ENCODE measurements around the gene ISCA2.
"Not testable (repeated sequence)": the region's sequence is repeated elsewhere in the genome, so short reads cannot be mapped to it uniquely, and the experiment has no call there.

The ISCA2 gene, protein sequence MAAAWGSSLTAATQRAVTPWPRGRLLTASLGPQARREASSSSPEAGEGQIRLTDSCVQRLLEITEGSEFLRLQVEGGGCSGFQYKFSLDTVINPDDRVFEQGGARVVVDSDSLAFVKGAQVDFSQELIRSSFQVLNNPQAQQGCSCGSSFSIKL

DNA sequence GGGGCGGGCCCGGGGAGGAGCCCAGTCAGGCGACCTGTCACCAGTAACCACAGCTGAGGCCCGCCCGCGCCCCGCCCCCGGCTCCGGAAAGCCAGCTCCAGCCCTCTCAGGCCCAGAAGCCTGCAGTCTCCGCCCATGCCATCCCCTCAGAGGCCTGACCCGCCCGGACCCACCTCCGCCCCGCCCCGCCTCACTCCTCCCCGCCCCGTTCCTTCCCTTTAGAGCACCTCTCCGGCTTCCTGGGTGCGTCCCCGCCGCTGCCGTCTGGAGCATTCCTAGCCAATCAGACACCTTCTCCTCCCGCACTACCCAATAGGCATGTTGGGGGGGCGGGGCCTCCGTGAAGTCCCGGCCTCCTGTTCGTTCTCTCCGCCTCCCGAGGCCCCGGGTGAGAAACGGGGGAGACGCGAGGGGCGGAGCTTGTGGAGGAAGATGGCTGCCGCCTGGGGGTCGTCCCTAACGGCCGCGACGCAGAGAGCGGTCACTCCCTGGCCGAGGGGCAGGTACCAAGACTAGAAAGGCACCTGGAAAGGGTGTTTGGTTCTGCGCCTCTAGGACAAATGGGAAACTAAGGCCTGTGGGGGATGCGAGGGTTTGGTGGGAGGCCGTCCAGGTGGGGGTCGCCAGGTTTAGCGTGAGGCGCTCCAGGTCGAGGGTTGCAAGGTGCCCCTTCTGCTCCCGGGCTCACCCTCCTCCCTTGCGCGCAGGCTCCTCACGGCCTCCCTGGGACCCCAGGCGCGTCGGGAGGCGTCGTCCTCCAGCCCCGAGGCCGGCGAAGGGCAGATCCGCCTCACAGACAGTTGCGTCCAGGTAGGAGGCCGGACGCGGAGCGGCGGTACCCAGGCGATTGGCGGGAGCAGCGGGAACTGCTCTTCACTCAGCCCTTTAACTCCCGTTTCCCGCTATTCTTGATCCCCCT is at the start of gene ISCA2:
ISCA2 (plus strand) TSS at position 423 of the 919 bp plus-strand sequence; CDS start at position 433, 10 bp downstream.
- peak; percentile 99 for DNase-seq (ENCODE audit: low read depth in 1 of 2, low spot score in 1 of 2)

DNA sequence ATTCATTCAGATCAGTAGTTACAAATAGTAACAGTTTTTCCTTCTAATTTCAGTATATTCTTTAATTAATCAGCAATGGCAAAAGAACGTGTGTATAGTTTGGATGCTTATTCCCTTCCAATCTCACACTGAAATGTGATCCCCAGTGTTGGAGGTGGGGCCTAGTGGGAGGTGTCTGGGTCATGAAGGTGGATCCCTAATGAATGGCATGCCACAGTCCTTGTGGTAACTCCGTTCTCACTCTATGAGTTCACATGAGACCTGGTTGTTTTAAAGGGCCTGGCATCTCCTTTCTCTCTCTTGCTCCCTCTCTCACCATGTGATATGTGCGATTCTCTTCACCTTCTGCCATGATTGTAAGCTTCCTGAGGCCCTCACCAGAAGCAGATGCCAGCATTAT is 48.7 kb upstream of the ISCA2 start:
- no peak for DNase-seq (ENCODE audit: low read depth in 1 of 2, low spot score in 1 of 2)

DNA sequence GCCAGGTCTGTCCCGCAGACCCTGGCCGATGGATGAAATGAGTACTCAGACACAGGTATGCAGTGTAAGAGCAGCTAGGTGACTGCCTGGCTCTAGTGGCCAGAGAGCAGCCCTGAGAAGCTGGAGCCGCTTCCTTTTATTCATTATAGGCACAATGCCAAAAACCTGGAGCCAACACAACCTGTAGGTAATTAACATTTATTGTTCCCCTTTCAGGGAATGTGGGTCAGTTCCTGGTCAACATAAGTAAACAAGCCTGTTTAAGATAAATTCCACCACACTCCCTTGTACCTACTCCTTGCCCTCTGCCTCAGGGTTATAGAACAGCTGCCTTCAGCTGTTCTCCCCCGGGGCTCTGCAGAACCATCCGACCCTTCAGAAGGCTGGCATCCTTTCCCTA is 39.2 kb upstream of the ISCA2 start:
- not testable (repeated sequence) for DNase-seq (ENCODE audit: low read depth in 1 of 2, low spot score in 1 of 2)

DNA sequence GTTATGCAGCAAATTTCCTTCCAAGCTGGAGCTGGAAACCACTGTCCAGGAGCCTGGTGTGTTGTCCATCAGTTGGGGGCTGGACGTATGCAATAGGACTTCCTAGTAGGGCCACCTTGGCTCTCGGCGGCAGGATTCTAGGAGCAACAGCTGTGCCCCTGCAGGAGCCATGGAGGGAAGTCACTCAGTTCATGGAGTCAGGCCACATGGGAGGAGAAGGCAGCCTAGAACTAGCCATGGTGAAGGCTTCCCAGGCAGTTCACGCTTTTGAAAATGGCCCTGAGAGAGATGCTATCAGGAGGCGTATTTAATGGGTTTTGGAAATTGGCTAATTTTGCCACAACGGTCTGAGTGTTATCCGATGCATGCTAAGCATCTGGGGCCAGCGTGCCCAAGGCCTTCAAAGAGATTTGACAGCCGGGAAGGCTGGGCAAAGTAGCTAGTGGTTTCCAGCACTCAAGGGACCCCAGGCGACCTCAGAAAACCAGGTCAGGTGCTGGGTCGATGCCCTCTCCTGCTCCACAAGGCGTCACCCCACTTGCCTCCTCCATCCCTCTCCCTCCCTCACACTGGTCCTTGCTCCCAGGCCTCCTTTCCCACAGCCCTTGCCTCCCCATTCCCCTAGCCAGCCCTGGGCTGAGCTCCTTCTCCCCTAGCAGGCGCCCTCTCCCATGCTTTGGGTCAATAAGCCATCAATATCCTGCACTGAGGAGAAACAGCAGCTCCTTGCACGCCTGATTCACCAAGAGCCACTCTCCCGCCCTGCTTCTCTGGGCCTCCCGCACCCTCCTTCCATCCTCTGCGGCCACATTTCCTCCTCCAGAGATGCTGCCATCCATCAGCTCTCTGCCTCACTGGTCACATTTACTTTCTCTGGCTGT is 36.6 kb upstream of the ISCA2 start:
- DNase-seq (ENCODE audit: low read depth in 1 of 2, low spot score in 1 of 2), result no peak

DNA sequence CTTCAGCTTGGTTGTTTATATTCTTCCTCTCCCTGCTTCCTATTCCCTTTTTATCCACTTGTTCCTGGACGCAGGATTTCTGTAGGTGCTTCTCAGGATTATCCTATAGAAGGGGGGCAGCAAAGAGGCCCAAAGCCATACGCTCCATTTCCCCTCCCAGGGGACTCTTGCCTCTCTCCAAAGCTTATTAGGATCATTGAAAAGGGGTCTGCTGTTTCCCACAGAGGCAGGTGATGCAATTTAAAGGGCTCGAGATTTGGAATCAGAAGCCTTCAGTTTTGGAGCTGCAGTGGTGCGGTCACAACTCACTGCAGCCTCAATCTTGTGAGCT is 36.0 kb upstream of the ISCA2 start:
- DNase-seq (ENCODE audit: low read depth in 1 of 2, low spot score in 1 of 2), result no peak

DNA sequence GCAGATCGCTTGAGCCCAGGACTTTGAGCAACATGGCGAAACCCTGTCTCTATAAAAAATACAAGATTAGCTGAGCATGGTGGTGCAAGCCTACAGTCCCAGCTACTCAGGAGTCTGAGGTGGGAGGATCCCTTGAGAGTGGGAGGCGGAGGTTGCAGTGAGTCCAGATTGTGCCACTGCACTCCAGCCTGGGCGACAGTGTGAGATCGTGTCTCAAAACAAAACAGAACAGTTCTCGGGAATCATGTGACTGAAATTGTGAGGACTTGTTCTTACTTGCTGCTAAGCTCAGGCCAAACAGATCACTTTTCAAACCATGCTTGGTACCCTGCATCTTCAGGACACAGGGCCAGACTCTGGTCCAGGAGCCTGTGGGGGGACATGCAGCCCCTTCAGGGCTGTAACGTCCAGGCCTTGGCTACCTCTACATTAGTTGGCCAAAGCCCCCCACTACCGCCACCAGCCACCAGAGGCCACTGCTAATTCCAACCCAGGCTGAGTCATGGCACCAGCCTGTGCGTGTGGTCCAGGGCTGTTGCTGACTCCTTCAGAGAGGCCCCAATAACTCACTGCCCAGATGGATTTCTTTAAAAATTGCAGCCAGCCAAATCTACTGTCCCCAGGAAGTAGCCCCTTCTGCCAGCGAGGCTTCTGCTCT is 34.1 kb upstream of the ISCA2 start:
- DNase-seq (ENCODE audit: low read depth in 1 of 2, low spot score in 1 of 2), result no peak

DNA sequence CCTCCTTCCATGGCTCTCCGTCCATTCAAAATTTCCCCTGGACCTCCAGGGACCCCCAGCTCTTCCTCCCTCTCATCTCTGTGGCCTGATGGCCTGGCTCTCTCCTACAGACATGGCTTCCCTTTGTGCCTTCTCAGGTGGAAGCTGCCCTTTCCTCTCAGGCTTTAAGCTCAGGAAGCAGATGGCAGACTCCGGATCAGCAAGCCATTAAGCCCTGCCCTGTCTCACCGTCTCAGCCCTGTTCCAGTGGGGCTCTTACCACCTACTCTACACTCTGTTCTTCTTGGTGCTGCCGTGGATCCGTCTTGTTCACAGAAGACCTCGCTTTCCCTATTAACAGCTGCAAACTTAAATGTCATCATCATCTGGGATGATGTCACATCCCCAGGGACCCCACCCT is 33.6 kb upstream of the ISCA2 start:
- DNase-seq (ENCODE audit: low read depth in 1 of 2, low spot score in 1 of 2), result no peak

DNA sequence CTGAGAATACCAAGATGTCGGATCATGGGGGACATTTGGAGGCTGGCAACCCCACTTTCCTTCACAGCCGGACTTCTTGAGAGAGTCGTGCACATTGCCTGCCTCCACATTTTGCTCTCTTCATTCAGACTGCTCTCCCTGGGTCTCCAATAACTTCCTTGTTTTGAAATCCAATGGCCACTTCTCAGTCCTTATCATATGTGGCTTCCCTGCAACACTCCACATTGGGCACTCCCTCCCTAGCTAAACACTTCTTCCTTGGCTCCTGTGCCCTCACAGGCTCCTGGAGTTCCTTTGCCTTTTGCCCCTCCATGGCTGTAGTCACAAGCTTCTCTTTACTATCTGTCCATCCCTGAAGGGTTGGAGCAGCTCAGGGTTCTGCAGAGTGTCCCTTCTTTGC is 30.6 kb upstream of the ISCA2 start:
- no peak for DNase-seq (ENCODE audit: low read depth in 1 of 2, low spot score in 1 of 2)

DNA sequence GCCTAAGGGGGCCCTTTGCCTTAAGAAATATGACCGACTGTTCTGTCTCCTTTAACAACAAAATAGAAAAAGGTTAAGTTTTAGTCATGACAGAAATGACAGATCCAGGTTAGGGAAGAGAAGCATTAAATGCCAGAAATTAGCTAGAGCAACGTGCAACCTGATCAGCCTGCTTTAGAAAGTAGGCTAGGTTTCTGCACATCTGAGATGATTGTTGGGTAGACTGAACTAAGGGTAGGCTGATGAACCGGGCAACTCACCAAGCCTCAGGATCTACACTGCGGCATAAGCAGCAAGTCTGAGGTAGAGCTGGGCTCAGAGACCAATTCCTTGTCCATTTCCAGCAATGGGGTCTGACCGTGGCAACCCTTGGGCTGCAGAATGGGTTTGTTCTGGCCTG is 29.9 kb upstream of the ISCA2 start:
- no peak for DNase-seq (ENCODE audit: low read depth in 1 of 2, low spot score in 1 of 2)

DNA sequence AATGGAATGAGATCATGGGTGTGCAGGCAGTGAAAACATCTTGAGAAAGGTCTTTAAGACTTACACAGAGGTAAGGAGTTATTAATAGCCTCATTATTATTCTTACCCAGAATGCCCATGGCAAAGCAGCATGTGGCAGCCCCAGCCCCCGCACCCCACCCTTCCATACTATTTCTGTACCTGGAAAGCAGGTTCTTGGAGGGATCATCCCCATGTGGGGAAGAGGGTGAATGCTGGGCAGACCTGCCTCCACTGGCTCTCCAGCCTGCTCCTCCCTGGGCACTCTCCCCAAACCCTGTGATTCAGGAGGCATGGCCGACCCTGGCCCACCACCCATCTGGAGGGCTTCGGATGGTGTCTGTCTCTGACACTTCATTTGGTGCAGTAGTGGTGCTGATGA is 28.8 kb upstream of the ISCA2 start:
- no peak for DNase-seq (ENCODE audit: low read depth in 1 of 2, low spot score in 1 of 2)

DNA sequence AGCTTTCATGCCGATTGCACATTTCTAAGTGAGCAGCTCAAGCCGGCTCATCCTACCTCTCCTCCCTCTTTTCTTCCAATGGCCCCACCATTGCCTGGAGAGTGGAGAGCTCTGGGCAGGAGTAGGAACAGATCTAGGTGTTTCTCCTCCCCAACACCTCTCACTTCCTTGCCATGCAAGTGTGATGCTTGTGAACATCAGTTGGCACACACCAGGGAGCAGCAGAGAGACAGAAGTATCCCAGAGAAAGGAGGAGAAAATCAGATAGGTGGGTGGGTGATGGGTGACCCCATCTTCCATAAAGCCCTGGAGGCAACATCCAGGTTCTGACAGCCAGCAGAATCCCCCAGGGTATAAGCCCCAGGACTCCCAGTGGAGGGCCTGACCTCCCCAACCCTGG is 28.2 kb upstream of the ISCA2 start:
- DNase-seq (ENCODE audit: low read depth in 1 of 2, low spot score in 1 of 2), result no peak

DNA sequence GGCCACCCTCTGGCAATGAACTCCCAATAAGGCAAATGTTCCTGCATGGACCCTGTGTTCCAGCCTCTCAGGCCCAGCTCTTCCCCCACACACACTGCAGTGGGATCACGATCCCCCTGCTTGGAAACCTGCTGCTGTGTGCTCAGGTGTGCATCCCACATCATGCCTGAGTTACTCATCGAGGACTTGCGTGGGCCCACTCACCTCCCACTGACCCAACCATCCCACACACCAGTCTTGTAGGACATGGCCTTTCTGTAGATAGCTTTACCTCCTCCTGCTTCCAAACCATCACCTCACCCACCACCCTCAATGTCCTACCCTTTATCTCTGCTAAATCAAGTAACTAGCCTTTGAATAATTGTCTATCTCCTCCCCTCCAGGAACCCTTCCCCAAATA is 25.1 kb upstream of the ISCA2 start:
- no peak for DNase-seq (ENCODE audit: low read depth in 1 of 2, low spot score in 1 of 2)

DNA sequence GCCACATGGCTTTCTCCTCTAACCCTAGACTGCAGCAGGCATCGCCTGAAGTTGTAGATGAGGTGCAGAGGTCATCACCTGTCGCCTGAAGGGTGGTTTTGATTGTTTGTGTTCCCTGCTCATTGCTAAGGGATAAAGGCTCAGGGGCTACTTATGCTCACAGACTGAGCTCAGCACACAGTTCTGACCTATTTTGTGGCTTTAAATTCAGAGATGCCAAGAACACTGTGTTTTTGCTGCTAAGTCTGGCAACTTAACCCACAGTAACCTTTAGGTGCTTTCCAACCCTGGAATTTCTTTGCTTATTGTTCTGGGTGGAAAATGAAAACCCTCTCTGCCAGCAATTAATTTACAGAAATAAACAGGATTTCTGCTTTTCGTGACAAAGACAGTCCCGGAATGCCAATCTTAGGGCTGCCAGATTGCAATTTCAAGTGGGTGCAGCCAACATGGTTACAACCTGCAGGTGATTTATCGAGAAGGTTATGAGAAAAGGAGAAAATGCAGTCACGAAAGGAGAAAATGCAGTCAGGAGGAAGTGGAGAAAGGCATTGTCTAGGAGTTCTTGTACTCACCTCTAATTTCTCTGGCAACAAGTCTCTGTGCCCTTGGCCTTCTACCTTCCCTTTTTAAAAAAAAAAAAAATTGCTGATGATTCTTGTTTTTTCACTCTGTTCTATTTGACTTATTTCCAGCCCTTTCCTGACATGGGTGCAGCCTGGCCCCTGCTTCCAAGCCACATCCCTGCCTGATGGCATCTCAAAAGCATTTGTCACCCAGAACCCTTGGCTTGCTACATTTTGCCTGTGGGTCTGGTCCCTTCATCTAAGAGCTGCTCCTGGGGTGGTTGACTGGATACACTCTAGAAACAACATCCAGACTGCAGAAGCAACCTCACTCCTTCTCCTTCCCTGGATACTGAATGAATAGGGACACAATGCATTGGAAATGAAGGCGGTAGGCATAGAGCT is 23.7 kb upstream of the ISCA2 start:
- no peak for DNase-seq (ENCODE audit: low read depth in 1 of 2, low spot score in 1 of 2)

DNA sequence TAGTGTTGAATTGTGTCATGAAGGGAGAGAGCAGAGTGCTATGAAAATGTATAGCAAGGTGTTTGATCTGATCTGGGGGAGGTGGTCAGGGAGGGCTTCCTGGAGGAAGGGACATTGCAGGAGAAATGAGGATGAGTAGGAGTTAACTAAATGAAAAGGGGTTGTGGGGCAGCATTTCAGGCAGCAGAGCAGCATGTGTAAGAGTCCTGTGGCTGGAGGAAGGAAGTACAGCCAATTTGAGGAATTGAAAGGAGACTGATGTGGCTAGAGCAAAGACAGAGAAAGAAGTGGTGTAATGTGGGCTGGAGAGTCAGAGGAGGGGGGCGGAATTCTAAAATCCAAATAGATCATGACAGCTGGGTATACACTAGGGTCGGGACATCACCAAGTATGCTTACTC is 21.0 kb upstream of the ISCA2 start:
- no peak for DNase-seq (ENCODE audit: low read depth in 1 of 2, low spot score in 1 of 2)

DNA sequence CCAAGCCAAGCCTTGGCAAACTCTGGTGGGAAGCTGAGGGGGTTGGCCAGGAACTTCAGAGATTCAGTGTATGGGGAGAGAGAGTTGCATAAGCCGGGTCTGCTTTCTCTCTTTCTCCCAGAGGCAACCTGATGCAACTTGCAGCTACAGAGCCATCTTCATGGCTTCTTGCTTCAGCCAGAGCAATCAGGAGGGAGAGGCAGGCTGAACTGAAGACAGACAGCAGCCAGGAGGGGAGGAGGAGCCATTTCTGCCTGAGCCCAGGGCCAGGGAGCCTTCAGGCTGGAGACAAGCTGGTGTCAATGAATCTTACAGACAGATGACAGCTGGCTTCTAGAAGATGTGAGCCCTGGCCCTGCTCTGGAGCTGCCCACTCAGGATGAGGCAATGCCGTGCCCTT is 19.2 kb upstream of the ISCA2 start:
- no peak for DNase-seq (ENCODE audit: low read depth in 1 of 2, low spot score in 1 of 2)

DNA sequence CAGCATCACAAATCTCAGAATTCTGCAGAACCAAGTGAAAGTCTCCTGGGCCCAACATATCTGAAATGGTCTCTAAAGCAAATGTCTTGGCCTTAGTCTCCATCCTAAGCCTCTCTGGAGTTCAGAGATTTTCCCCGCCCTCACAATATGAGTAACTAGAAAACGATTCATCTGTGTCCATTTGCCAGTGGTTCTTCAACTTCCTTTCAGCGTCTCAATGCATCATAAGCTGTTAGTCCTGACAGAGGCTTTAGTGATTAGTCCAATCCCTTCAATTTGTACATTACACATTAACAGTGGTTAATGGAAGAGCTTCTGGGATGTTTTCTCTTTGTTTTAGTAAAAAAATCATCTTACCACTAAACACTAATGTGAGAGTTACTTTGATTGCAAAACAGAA is 17.9 kb upstream of the ISCA2 start:
- DNase-seq (ENCODE audit: low read depth in 1 of 2, low spot score in 1 of 2), result no peak

DNA sequence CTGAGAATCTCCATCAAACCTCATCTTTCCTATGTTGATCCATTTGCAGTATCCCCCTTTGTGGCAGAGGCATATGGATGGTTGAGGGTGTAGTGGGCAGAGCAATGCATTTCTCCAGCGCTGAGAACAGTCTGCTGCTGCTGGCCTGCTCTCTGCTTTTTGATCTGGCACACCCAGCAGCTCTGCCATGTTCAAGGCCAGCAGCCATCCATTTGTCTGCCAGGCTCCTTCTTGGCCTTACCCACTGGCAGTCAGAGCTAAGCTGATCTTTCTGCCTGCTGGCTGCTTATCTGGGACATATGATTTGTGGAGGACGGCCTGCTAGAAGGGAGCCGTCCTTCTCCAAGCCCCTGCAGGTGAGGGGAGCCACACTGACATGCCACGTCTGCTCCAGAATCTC is 17.5 kb upstream of the ISCA2 start:
- no peak for DNase-seq (ENCODE audit: low read depth in 1 of 2, low spot score in 1 of 2)

DNA sequence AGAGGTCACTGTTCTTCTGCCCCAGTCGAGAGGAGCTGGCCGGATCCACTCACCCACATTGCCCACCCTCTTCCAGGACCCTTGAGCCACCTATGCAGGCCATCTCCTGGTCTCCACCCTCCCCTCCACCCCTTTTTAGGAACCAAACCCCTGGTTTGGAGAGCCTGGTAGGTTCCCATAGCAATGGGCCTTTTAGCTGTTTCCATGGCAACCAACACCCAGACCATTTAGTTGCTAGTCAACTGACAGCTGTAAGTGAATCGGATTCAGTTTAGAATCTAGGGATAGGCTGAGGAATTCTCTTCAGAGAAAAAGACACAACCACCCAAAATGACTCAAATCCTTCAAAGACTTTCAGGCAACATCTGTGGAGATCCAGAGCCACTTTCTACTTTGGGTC is 17.0 kb upstream of the ISCA2 start:
- DNase-seq (ENCODE audit: low read depth in 1 of 2, low spot score in 1 of 2), result no peak

DNA sequence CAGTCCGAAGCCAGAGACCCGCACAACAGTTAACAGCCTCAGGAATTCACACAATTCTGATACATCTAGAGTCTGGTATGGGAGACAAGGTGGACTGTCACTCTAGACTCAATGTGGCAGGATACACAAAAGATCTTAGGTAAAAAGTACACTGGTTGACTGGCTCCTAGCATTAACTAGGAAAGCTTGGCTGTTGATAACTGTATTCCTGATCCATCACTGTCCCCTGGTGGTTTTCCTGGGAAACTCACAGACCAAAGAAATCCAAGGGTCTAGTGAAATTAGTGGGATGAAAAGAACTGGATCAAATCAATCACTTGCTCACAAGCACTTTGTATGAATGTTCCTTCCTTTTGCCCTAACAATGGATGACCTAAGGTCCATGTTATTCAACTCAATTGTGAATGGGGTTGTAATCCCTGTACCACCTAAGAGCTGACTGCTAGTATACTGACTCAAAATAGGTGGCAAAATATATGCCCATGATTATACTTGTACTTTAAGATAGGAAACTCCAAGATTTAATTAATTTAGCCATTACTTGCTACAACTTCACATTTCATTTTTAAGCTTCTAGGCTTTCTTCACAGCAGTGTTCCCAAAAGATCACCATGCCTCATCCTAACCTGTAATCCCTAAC is 14.4 kb upstream of the ISCA2 start:
- no peak for DNase-seq (ENCODE audit: low read depth in 1 of 2, low spot score in 1 of 2)

DNA sequence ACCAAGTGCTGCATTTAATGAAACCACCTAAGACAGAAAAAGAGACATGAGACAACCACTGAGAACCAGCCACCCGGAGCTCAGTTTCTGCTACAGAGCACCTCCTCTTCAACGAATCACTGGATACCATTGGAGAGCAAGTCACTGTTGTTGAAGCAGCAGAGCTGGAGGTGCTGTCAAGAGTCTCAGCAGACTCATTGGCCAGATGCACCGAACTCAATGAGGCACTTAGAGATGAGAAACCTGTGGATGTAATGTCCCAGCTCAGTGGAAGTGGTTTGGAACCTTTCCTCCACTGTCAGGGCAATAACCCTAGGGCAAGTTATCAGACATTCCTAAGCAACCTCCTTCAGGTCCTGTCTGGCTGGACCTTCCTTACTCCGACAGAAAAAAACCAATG is 13.5 kb upstream of the ISCA2 start:
- DNase-seq (ENCODE audit: low read depth in 1 of 2, low spot score in 1 of 2), result no peak
